GM12878 (cell line): ENCODE results near the gene DRD3. TPM values are rescaled to one million over a fixed set of nuclear protein-coding genes. Genes with fewer than 3 reads are reported as not detected.

Experiments
- ATAC-seq: fragments of 200-7000 bp; cut with Tn5 transposase; 3 replicates; pipeline ENCODE4 v1.9.1; 2020; ENCODE audit warnings: mild to moderate bottlenecking, moderate library complexity
- BruUV-seq: library from RNA; stranded (reverse); fragments of 400-500 nt; replicated peaks from 2 replicates; lab custom pipeline; 2021; lab: Mats Ljungman, UMichigan
- CTCF ChIA-PET: fragments of 300-600 bp; sonication (Branson Sonifier 250); formaldehyde crosslinking; extraction: SDS; loops from one replicate; lab custom pipeline; 2021; ENCODE audit warnings: inconsistent platforms; lab: Yijun Ruan, JAX
- POLR2A ChIA-PET: fragments of 350-600 bp; formaldehyde crosslinking; extraction: SDS; loops from one replicate; lab custom pipeline; 2021; ENCODE audit warnings: inconsistent platforms; lab: Charles Lee
- RAD21 ChIA-PET: fragments of 300-600 bp; sonication (Branson Sonifier 250); formaldehyde crosslinking; loops from one replicate; lab custom pipeline; 2023; ENCODE audit warnings: antibody characterized with exemption; ENCODE audit not compliant: unreplicated experiment; lab: Charles Lee
- SMC1A ChIA-PET: fragments of 300-600 bp; sonication (Branson Sonifier 250); formaldehyde crosslinking; loops from one replicate; lab custom pipeline; 2023; ENCODE audit not compliant: unreplicated experiment, uncharacterized antibody; lab: Charles Lee
- DNase-seq: peaks from one replicate; pipeline ENCODE4 v3.0.0-alpha.2; 2011; ENCODE audit warnings: low read depth, low spot score
- FAIRE-seq: peaks from 3 replicates; lab custom pipeline; 2011; peaks lifted over from hg19 to GRCh38; lab: Jason Lieb, UNC
- H2AFZ ChIP-seq: 2 replicates; pipeline ENCODE4 v1.6.0; 2011; ENCODE audit warnings: low read depth, low read length, control low read depth; ENCODE audit not compliant: control insufficient read depth
- H3K27ac ChIP-seq: 2 replicates; pipeline ENCODE4 v1.5.1; 2011; ENCODE audit warnings: control low read depth; ENCODE audit not compliant: control insufficient read depth, insufficient read depth
- H3K27me3 ChIP-seq, 2 experiments: replicated peaks in 1 of 2; 2 replicates each; pipeline versions ENCODE4 v1.6.0 to v1.6.1; 2011; ENCODE audit warnings: low read length in 1 of 2; ENCODE audit not compliant: control insufficient read depth in 2 of 2, insufficient read depth in 2 of 2
- H3K36me3 ChIP-seq, 2 experiments: 2 replicates each; pipeline ENCODE4 v1.5.1; 2011; ENCODE audit warnings: low read length in 1 of 2; ENCODE audit not compliant: control insufficient read depth in 2 of 2, insufficient read depth in 2 of 2
- H3K4me1 ChIP-seq: 2 replicates; pipeline ENCODE4 v1.6.1; 2011; ENCODE audit warnings: mild to moderate bottlenecking, low read length, moderate library complexity, mixed read lengths; ENCODE audit not compliant: control insufficient read depth, insufficient read depth
- H3K4me2 ChIP-seq: 2 replicates; pipeline ENCODE4 v1.6.0; 2011; ENCODE audit warnings: control low read depth; ENCODE audit not compliant: control insufficient read depth, insufficient read depth
- H3K4me3 ChIP-seq: fragments of 200-600 bp; sonication (generic); 2 replicates; pipeline ENCODE4 v1.5.1; 2016
- H3K79me2 ChIP-seq: 2 replicates; pipeline ENCODE4 v1.6.0; 2011; ENCODE audit warnings: low read length; ENCODE audit not compliant: control insufficient read depth, insufficient read depth
- H3K9ac ChIP-seq: 2 replicates; pipeline ENCODE4 v1.8.0; 2011; ENCODE audit warnings: low read length, control low read depth, mixed read lengths; ENCODE audit not compliant: control insufficient read depth, insufficient read depth
- H3K9me3 ChIP-seq: replicated peaks from 3 replicates; pipeline ENCODE4 v1.5.1; 2011; ENCODE audit warnings: mild to moderate bottlenecking, low read length; ENCODE audit not compliant: control insufficient read depth, insufficient read depth
- H4K20me1 ChIP-seq: 2 replicates; pipeline ENCODE4 v1.6.0; 2011; ENCODE audit not compliant: control insufficient read depth, insufficient read depth
- BRCA1 ChIP-seq: IDR thresholded peaks from 2 replicates; pipeline ENCODE4 v1.6.1; 2011; ENCODE audit warnings: low read depth, low read length, improper control_type of control experiment
- E2F4 ChIP-seq: IDR thresholded peaks from 2 replicates; pipeline ENCODE4 v1.6.1; 2012; ENCODE audit warnings: low read depth, low read length, improper control_type of control experiment
- ESRRA ChIP-seq: IDR thresholded peaks from 2 replicates; pipeline ENCODE4 v1.6.1; 2012; ENCODE audit warnings: mild to moderate bottlenecking, low read length, improper control_type of control experiment
- FOS ChIP-seq: IDR thresholded peaks from 3 replicates; pipeline ENCODE4 v1.6.1; 2011; ENCODE audit warnings: borderline replicate concordance; ENCODE audit not compliant: insufficient read length; ENCODE audit errors: extremely low read depth
- IRF4 ChIP-seq: IDR thresholded peaks from 2 replicates; pipeline ENCODE4 v1.6.1; 2011; ENCODE audit warnings: low read depth, low read length
- IRF5 ChIP-seq: fragments of 450-650 bp; IDR thresholded peaks from 2 replicates; pipeline ENCODE4 v1.6.1; 2017; ENCODE audit warnings: borderline replicate concordance
- JUND ChIP-seq: IDR thresholded peaks from 2 replicates; pipeline ENCODE4 v1.6.1; 2012; ENCODE audit warnings: low read depth, mild to moderate bottlenecking, low read length, improper control_type of control experiment, moderate library complexity
- PKNOX1 ChIP-seq: fragments of 450-650 bp; IDR thresholded peaks from 2 replicates; pipeline ENCODE4 v1.6.1; 2016; ENCODE audit warnings: mild to moderate bottlenecking
- POLR2AphosphoS5 ChIP-seq: IDR thresholded peaks from 2 replicates; pipeline ENCODE4 v1.6.1; 2011; ENCODE audit warnings: mild to moderate bottlenecking, low read length, inconsistent platforms
- POU2F2 ChIP-seq: IDR thresholded peaks from 3 replicates; pipeline ENCODE4 v1.6.1; 2011; ENCODE audit warnings: low read depth, mild to moderate bottlenecking, low read length, borderline replicate concordance
- RFX5 ChIP-seq: IDR thresholded peaks from 2 replicates; pipeline ENCODE4 v1.6.1; 2011; ENCODE audit warnings: low read depth, low read length, improper control_type of control experiment
- SRF ChIP-seq, 2 experiments: IDR thresholded peaks; 2 replicates each; pipeline ENCODE4 v1.6.1; 2011; ENCODE audit warnings: low read depth in 2 of 2, low read length in 2 of 2, mild to moderate bottlenecking in 1 of 2, moderate library complexity in 1 of 2
- ZBTB4 ChIP-seq: fragments of 450-650 bp; formaldehyde crosslinking; IDR thresholded peaks from 2 replicates; pipeline ENCODE4 v1.4.0; 2022; ENCODE audit warnings: mild to moderate bottlenecking, moderate library complexity
- WGBS: methylation state at CpG from one replicate; pipeline ENCODE4 v1.1.6; 2016; ENCODE audit warnings: low lambda C conversion rate; ENCODE audit not compliant: insufficient replicate concordance, insufficient coverage; ENCODE audit errors: missing lambda C conversion rate; 5-methylcytosine and 5-hydroxymethylcytosine counted together
- in situ Hi-C: fragments of 300-500 bp; cut with MboI; formaldehyde crosslinking; loops from 9 replicates; pipeline ENCODE4 v1.14.3; 2018; ENCODE audit warnings: mixed read lengths
- intact Hi-C: fragments of 100-400 bp; cut with micrococcal nuclease; formaldehyde crosslinking; loops from one replicate; pipeline ENCODE4 v1.14.2; 2022; ENCODE audit not compliant: unreplicated experiment
- polyA plus RNA-seq, 11 experiments: library from polyadenylated mRNA; depleted of rRNA in 4 of 11; unstranded in 6 of 11; stranded (reverse) in 5 of 11; fragments of >200 nt; fragmentation: Nextera tagmentation in 4 of 11; fragmentation: Illumina TruSeq in 1 of 11; extraction: Ambion mirVana in 4 of 11; extraction: Trizol in 1 of 11; gene quantifications; 1 replicate in 1 of 11; 2 replicates in 10 of 11; pipeline versions ENCODE4 v1.2.1 to v1.2.3, GENCODE V29; 2011 to 2016; ENCODE audit warnings: inconsistent platforms in 2 of 11, missing spikeins in 2 of 11, low read depth in 1 of 11
- total RNA-seq, 4 experiments: library from RNA; depleted of rRNA in 3 of 4; stranded (reverse); fragments of >200 nt in 3 of 4; fragmentation: Illumina TruSeq in 1 of 4; extraction: Trizol in 1 of 4; gene quantifications; 2 replicates each; pipeline versions ENCODE4 v1.2.1 to v1.2.3, GENCODE V29; 2013 to 2021

Gene DRD3
- total and polyA plus RNA-seq, 10 of the 15 experiments (the other 5 are each of a cell fraction or from before 2014, with no cell fraction given): not detected

- CTCF ChIA-PET: interaction anchor here (0.6 kb wide), 1 partner anchor 271 kb away, joined by 4 read pairs; no protein-coding TSS in a partner anchor
- no peaks in the 10 kb centered on the region; the same call in 2 of the 3 replicates for H3K9me3 ChIP-seq
- FAIRE-seq (no peak), DNase-seq (no peak), ATAC-seq (no peak)
- H2AFZ ChIP-seq: no peak overlapping the region
- no peaks in the 10 kb centered on the region for H4K20me1 ChIP-seq
- H3K27me3 ChIP-seq: peaks cover 0 to 3% of the 10 kb centered on the region in 2 experiments; a peak in 2 of 4 replicates
- no peak overlapping the region for H3K4me3 ChIP-seq
- SMC1A ChIA-PET: interaction anchor here (0.9 kb wide), 1 partner anchor 37 kb away, joined by 4 read pairs; no protein-coding TSS in a partner anchor
- no peaks in the 10 kb centered on the region for H3K79me2 ChIP-seq
- H3K27ac ChIP-seq: no peak overlapping the region
- RAD21 ChIA-PET: no interaction called here
- no peak overlapping the region for H3K4me2 ChIP-seq
- TF ChIP-seq RFX5 (no peak), E2F4 (no peak), POU2F2 (no peak), ZBTB4 (CRISPR knock-in tag) (no peak), POLR2AphosphoS5 (no peak), PKNOX1 (no peak), ESRRA (no peak), JUND (no peak), IRF5 (no peak), BRCA1 (no peak), IRF4 (no peak), FOS (no peak), SRF (IDR thresholded peaks at IDR 0.05; ENCODE audit: low read depth in 2 of 2, low read length in 2 of 2) (no peak)
- TF ChIP-seq, all 136 proteins: peak for 0
- intact Hi-C loops (no loop called here), in situ Hi-C loops (no loop called here)
- Histone ChIP-seq H3K4me1 (no peaks in the 10 kb centered on the region), H3K36me3 (no peaks in the 10 kb centered on the region), H3K9ac (no peak overlapping the region)
- no TSS peak for BruUV-seq
- POLR2A ChIA-PET: no interaction called here
- 29% methylated on average over 4 of the region's 4 CpGs for WGBS
These were observed 56.7 kb downstream of the DRD3 start for GRCh38 chr3:114122027-114122709.
